Testis (tissue), 2 donors: Measurements from ENCODE around the gene RHBDL1.

Source experiments
- POLR2A ChIP-seq: fragments of 450-650 bp; IDR thresholded peaks from one replicate; pipeline ENCODE4 v1.6.1; 2017; ENCODE audit warnings: antibody characterized with exemption, mild to moderate bottlenecking, moderate library complexity
- TF ChIP-seq, protein P1 (sequence below), 3 experiments: fragments of 450-650 bp in 2 of 3; fragments of 200-600 bp in 1 of 3; sonication (generic) in 1 of 3; IDR thresholded peaks; one replicate each; pipeline ENCODE4 v1.5.1; 2016 to 2019; ENCODE audit warnings: antibody characterized with exemption in 3 of 3, mild to moderate bottlenecking in 2 of 3, moderate library complexity in 1 of 3

DNA sequence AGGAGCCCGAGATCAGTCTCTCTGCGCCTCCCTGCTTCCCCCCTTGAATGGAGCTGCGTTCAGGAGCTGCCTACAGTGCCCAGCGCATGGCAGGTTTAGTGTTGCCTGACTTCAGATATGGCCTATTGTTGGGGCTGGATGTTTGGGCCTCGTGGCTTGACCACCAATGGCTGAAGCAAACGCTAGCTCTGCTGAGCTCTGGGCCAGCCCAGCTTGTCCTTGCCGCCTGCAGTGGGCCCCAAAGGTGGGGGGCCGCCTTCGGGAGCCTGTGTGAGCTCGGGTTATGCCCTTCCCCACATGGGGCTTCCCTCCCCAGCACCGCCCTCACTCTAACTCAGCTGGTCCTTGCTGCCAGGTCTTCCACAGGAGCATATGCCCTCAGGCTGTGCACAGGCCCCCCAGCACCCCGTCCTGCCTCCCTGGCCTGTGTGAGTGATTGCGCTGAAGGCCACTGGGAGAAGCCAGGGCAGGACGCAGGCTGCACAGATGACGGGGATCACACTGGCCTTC, 37.4 kb upstream of the RHBDL1 start:
- TF ChIP-seq POLR2A = no peak
- TF ChIP-seq, protein P1, sequence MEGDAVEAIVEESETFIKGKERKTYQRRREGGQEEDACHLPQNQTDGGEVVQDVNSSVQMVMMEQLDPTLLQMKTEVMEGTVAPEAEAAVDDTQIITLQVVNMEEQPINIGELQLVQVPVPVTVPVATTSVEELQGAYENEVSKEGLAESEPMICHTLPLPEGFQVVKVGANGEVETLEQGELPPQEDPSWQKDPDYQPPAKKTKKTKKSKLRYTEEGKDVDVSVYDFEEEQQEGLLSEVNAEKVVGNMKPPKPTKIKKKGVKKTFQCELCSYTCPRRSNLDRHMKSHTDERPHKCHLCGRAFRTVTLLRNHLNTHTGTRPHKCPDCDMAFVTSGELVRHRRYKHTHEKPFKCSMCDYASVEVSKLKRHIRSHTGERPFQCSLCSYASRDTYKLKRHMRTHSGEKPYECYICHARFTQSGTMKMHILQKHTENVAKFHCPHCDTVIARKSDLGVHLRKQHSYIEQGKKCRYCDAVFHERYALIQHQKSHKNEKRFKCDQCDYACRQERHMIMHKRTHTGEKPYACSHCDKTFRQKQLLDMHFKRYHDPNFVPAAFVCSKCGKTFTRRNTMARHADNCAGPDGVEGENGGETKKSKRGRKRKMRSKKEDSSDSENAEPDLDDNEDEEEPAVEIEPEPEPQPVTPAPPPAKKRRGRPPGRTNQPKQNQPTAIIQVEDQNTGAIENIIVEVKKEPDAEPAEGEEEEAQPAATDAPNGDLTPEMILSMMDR (IDR thresholded peaks at IDR 0.05) = no peak
